ENCODE results near the gene SNCAIP.

DNA sequence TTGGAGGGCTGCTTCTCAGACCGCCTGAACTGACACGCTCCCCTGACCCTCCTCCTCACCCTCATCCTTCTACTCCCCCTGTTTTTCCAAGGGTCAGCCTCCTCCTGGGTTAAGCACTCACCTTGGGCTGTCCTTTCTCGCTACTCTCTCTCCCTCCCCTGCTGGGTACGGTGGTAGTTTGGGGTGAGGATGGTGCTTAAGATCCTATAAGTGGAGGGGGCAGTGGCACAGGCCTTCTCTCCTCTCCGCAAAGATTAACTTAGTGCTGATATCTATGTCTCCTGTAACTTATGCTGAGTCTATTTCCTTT is 159.7 kb downstream of the SNCAIP start:
- TF ChIP-seq, protein P1, sequence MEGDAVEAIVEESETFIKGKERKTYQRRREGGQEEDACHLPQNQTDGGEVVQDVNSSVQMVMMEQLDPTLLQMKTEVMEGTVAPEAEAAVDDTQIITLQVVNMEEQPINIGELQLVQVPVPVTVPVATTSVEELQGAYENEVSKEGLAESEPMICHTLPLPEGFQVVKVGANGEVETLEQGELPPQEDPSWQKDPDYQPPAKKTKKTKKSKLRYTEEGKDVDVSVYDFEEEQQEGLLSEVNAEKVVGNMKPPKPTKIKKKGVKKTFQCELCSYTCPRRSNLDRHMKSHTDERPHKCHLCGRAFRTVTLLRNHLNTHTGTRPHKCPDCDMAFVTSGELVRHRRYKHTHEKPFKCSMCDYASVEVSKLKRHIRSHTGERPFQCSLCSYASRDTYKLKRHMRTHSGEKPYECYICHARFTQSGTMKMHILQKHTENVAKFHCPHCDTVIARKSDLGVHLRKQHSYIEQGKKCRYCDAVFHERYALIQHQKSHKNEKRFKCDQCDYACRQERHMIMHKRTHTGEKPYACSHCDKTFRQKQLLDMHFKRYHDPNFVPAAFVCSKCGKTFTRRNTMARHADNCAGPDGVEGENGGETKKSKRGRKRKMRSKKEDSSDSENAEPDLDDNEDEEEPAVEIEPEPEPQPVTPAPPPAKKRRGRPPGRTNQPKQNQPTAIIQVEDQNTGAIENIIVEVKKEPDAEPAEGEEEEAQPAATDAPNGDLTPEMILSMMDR (IDR thresholded peaks at IDR 0.05) = no peak
- TF ChIP-seq POLR2A (IDR thresholded peaks at IDR 0.05) = no peak
